ENCODE results near the gene ANKRD35.

- TF ChIP-seq POLR2A (IDR thresholded peaks at IDR 0.05) (no peak), CTCF (IDR thresholded peaks at IDR 0.05) (no peak)
Observed at GRCh38 chr1:145885738-145886287, at the start of gene ANKRD35.

Measured in thyroid gland (tissue), 4 donors.